ENCODE measurements around the gene MAP4K4. TPM values are rescaled to one million over a fixed set of nuclear protein-coding genes. Genes with fewer than 3 reads are reported as not detected.
"Not testable (repeated sequence)": the region's sequence is repeated elsewhere in the genome, so short reads cannot be mapped to it uniquely, and the experiment has no call there.

The MAP4K4 gene
- total RNA-seq, 1 experiment from 2014 or later = 58.7 TPM

- H3K4me3 ChIP-seq (ENCODE audit: insufficient read depth, low read depth, low read length) = no peak overlapping the region
- H3K27me3 ChIP-seq (ENCODE audit: control insufficient read depth, insufficient read depth, low read length) = no peaks in the 10 kb centered on the region
- DNase-seq = no peak
- no peaks in the 10 kb centered on the region for H3K36me3 ChIP-seq (replicated peaks; ENCODE audit: control insufficient read depth, insufficient read depth, low read length)
Observed at GRCh38 chr2:101900375-101900774, 202.9 kb downstream of the MAP4K4 start.

DNA sequence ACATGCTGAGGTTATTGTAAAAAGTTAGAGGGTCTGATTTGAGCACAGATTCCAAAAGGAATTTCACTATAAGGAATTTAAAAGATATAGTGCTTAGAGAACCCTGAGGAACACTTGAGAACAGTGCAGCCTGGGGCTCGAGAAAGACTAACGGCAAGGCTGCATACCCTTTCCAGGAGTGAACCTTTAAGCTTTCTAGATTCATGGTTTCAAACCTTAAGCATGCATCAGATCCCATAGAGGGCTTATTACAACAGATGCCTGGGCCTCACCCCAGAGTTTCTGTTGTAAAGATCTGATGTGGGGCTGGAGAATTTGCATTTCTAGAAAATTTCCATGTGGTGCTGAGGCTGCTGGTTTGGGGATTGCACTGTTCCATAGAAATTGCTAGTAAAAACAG is 203.7 kb downstream of the MAP4K4 start:
- Histone ChIP-seq H3K27me3 (ENCODE audit: control insufficient read depth, insufficient read depth, low read length) (no peaks in the 10 kb centered on the region), H3K36me3 (replicated peaks; ENCODE audit: control insufficient read depth, insufficient read depth, low read length) (no peaks in the 10 kb centered on the region), H3K4me3 (ENCODE audit: insufficient read depth, low read depth, low read length) (no peak overlapping the region)
- DNase-seq = no peak

- no peak overlapping the region for H3K4me3 ChIP-seq (ENCODE audit: insufficient read depth, low read depth, low read length)
- no peaks in the 10 kb centered on the region for H3K36me3 ChIP-seq (replicated peaks; ENCODE audit: control insufficient read depth, insufficient read depth, low read length)
- DNase-seq = no peak
- H3K27me3 ChIP-seq (ENCODE audit: control insufficient read depth, insufficient read depth, low read length) = no peaks in the 10 kb centered on the region
Observed at GRCh38 chr2:101902169-101902568, 204.7 kb downstream of the MAP4K4 start.

DNA sequence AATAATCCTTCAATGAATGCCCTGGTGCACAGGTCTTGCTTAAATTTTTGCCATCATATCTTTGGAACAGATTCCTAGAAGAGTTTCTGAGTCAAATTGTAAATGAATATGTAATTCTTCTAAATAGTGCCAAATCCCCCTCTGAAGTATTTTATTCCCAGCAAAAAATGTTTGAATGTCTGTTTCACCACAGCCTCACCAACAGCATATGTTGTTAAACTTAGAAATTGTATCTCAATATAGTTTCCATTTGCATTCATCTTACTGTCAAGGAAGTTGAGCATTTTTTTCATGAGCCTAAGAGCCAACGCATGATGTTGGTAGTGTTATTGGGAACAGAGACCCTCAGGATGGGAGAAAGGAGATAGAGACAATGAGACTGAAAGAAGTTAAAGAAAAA is 207.4 kb downstream of the MAP4K4 start:
- no peaks in the 10 kb centered on the region for H3K36me3 ChIP-seq (replicated peaks; ENCODE audit: control insufficient read depth, insufficient read depth, low read length)
- DNase-seq = no peak
- H3K27me3 ChIP-seq (ENCODE audit: control insufficient read depth, insufficient read depth, low read length) = no peaks in the 10 kb centered on the region
- H3K4me3 ChIP-seq (ENCODE audit: insufficient read depth, low read depth, low read length) = no peak overlapping the region

GRCh38 chr2:101905746-101906336 is 208.3 kb downstream of the MAP4K4 start:
- Histone ChIP-seq H3K36me3 (replicated peaks; ENCODE audit: control insufficient read depth, insufficient read depth, low read length) (no peaks in the 10 kb centered on the region), H3K27me3 (ENCODE audit: control insufficient read depth, insufficient read depth, low read length) (no peaks in the 10 kb centered on the region), H3K4me3 (ENCODE audit: insufficient read depth, low read depth, low read length) (no peak overlapping the region)
- no peak for DNase-seq

GRCh38 chr2:101909760-101910159 is 212.3 kb downstream of the MAP4K4 start:
- Histone ChIP-seq H3K27me3 (ENCODE audit: control insufficient read depth, insufficient read depth, low read length) (no peaks in the 10 kb centered on the region), H3K4me3 (ENCODE audit: insufficient read depth, low read depth, low read length) (no peak overlapping the region), H3K36me3 (replicated peaks; ENCODE audit: control insufficient read depth, insufficient read depth, low read length) (no peaks in the 10 kb centered on the region)
- no peak for DNase-seq

GRCh38 chr2:101912545-101912944 is 215.0 kb downstream of the MAP4K4 start:
- no peaks in the 10 kb centered on the region for H3K36me3 ChIP-seq (replicated peaks; ENCODE audit: control insufficient read depth, insufficient read depth, low read length)

DNA sequence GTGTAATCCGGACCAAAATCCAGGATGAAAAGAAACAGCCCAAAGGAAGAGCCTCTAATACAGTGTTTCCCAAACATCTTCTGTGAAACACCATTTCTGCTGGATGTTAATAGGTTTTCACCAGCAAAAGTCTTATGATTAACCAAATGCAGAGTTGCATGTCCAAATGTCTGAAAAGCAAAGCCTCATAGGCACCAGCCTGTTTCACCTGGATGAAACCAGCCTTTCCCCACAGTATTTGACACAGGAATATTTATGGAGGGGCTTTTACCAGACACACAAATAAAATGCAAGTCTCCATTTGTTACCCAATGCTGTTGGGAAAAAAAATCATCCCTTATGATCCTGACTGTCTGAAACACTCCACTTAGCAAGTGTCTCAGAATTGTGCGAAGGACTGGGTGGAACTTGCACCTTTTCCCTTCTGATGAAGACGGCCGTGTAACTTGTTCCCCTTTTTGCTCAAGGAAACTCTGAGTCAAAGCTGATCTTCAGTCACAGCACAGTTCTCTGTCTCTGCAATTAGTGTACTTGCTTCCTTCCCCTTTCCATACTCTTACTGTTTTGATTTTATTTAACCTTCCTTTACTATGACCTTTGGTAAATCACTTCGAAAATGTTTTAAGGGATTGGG is 223.9 kb downstream of the MAP4K4 start:
- no peak overlapping the region for H3K4me3 ChIP-seq (ENCODE audit: insufficient read depth, low read depth, low read length)
- H3K27me3 ChIP-seq (ENCODE audit: control insufficient read depth, insufficient read depth, low read length) = no peaks in the 10 kb centered on the region
- DNase-seq = no peak
- H3K36me3 ChIP-seq (replicated peaks; ENCODE audit: control insufficient read depth, insufficient read depth, low read length) = no peaks in the 10 kb centered on the region

More at GRCh38 chr2:101912545-101912944, 215.0 kb downstream of the MAP4K4 start:
- Histone ChIP-seq H3K27me3 (ENCODE audit: control insufficient read depth, insufficient read depth, low read length) (no peaks in the 10 kb centered on the region), H3K4me3 (ENCODE audit: insufficient read depth, low read depth, low read length) (no peak overlapping the region)
- DNase-seq = no peak

DNA sequence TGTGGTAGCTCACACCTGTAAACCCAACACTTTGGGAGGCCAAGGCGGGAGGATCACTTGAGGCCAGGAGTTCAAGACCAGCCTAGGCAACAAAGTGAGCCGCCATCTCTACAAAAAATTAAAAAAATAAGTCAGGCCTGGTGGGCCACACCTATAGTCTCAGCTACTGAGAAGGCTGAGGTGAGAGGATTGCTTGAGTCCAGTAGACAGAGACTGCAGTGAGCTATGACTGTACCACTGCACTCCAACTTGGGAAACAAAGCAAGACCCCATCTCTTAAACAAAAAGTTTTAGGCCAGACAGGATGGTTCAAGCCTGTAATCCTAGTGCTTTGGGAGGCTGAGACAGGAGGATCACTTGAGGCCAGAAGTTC is 224.4 kb downstream of the MAP4K4 start:
- no peak for DNase-seq
- H3K4me3 ChIP-seq (ENCODE audit: insufficient read depth, low read depth, low read length) = no peak overlapping the region
- no peaks in the 10 kb centered on the region for H3K27me3 ChIP-seq (ENCODE audit: control insufficient read depth, insufficient read depth, low read length)
- H3K36me3 ChIP-seq (replicated peaks; ENCODE audit: control insufficient read depth, insufficient read depth, low read length) = no peaks in the 10 kb centered on the region

DNA sequence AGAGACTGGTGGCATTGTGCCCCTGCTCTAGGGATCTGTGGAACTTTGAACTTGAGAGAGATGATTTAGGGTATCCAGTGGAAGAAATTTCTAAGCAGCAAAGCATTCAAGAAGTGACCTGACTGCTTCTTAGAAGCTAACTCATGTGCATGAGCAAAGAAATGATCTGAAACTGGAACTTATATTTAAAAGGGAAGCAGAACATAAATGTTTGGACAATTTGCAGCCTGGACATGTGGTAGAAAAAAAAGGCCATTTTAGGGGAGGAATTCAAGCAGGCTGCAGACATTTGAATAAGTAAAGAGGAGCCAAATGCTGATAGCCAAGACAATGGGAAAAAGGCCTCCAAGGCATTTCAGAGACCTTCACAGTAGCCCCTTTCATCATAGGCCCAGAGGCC is 226.8 kb downstream of the MAP4K4 start:
- not testable (repeated sequence) for H3K4me3 ChIP-seq (ENCODE audit: insufficient read depth, low read depth, low read length); H3K36me3 ChIP-seq (replicated peaks; ENCODE audit: control insufficient read depth, insufficient read depth, low read length); H3K27me3 ChIP-seq (ENCODE audit: control insufficient read depth, insufficient read depth, low read length); DNase-seq

- no peaks in the 10 kb centered on the region for H3K36me3 ChIP-seq (replicated peaks; ENCODE audit: control insufficient read depth, insufficient read depth, low read length)
- H3K4me3 ChIP-seq (ENCODE audit: insufficient read depth, low read depth, low read length) = no peak overlapping the region
- H3K27me3 ChIP-seq (ENCODE audit: control insufficient read depth, insufficient read depth, low read length) = no peaks in the 10 kb centered on the region
- DNase-seq = no peak
Observed at GRCh38 chr2:101930019-101930418, 232.5 kb downstream of the MAP4K4 start.

GRCh38 chr2:101930847-101931246 is 233.3 kb downstream of the MAP4K4 start:
- no peak overlapping the region for H3K4me3 ChIP-seq (ENCODE audit: insufficient read depth, low read depth, low read length)
- H3K27me3 ChIP-seq (ENCODE audit: control insufficient read depth, insufficient read depth, low read length) = no peaks in the 10 kb centered on the region
- DNase-seq = no peak

GRCh38 chr2:101931402-101931801 is 233.9 kb downstream of the MAP4K4 start:
- Histone ChIP-seq H3K4me3 (ENCODE audit: insufficient read depth, low read depth, low read length) (no peak overlapping the region), H3K36me3 (replicated peaks; ENCODE audit: control insufficient read depth, insufficient read depth, low read length) (no peaks in the 10 kb centered on the region), H3K27me3 (ENCODE audit: control insufficient read depth, insufficient read depth, low read length) (no peaks in the 10 kb centered on the region)
- no peak for DNase-seq

More at GRCh38 chr2:101930847-101931246, 233.3 kb downstream of the MAP4K4 start:
- no peaks in the 10 kb centered on the region for H3K36me3 ChIP-seq (replicated peaks; ENCODE audit: control insufficient read depth, insufficient read depth, low read length)

DNA sequence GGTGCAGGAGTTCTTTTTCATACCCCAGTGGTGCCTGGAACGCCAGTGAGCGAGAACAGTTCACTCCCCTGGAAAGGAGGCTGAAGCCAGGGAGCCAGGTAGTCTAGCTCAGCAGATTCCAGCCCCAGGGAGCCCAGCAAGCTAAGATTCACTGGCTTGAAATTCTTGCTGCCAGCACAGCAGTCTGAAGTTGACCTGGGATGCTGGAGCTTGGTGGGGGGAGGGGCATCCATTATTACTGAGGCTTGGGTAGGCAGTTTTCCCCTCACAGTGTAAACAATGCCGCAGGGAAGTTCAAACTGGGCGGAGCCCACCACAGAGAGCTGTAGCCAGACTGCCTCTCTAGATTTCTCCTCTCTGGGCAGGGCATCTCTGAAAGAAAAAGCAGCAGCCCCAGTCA is 238.3 kb downstream of the MAP4K4 start:
- not testable (repeated sequence) for H3K36me3 ChIP-seq (replicated peaks; ENCODE audit: control insufficient read depth, insufficient read depth, low read length); H3K27me3 ChIP-seq (ENCODE audit: control insufficient read depth, insufficient read depth, low read length); H3K4me3 ChIP-seq (ENCODE audit: insufficient read depth, low read depth, low read length)
- peak; percentile 36 for DNase-seq

GRCh38 chr2:101942851-101943250 is 245.3 kb downstream of the MAP4K4 start:
- no peaks in the 10 kb centered on the region for H3K27me3 ChIP-seq (ENCODE audit: control insufficient read depth, insufficient read depth, low read length)
- no peak overlapping the region for H3K4me3 ChIP-seq (ENCODE audit: insufficient read depth, low read depth, low read length)
- DNase-seq = no peak
- no peaks in the 10 kb centered on the region for H3K36me3 ChIP-seq (replicated peaks; ENCODE audit: control insufficient read depth, insufficient read depth, low read length)
